CMK (cell line): ENCODE results near the gene ALKBH8.
"Not testable (repeated sequence)": the region's sequence is repeated elsewhere in the genome, so short reads cannot be mapped to it uniquely, and the experiment has no call there.

Experiments
- DNase-seq: peaks from one replicate; pipeline ENCODE4 v3.0.0-alpha.2; 2010; ENCODE audit warnings: low read depth

The ALKBH8 gene

GRCh38 chr11:107565219-107565937, at the start of gene ALKBH8:
Gene ALKBH8, minus strand, starts transcription at chr11:107565735. Its CDS starts 4,842 bp downstream, at chr11:107560893.
- DNase-seq = peak; percentile 37

- no peak for DNase-seq
These were observed 46.9 kb upstream of the ALKBH8 start for GRCh38 chr11:107612445-107612844.

GRCh38 chr11:107609400-107610218, 44.1 kb upstream of the ALKBH8 start:
- DNase-seq = no peak

- no peak for DNase-seq
These were observed 43.3 kb upstream of the ALKBH8 start for GRCh38 chr11:107608809-107609208.

- no peak for DNase-seq
These were observed 40.6 kb upstream of the ALKBH8 start for GRCh38 chr11:107606141-107606540.

GRCh38 chr11:107605061-107606006, 39.8 kb upstream of the ALKBH8 start:
- no peak for DNase-seq

GRCh38 chr11:107598225-107599139, 32.9 kb upstream of the ALKBH8 start:
- DNase-seq = no peak

- DNase-seq = no peak
These were observed 29.2 kb upstream of the ALKBH8 start for GRCh38 chr11:107594736-107595135.

GRCh38 chr11:107593951-107594350, 28.4 kb upstream of the ALKBH8 start:
- DNase-seq = no peak

- DNase-seq = no peak
These were observed 27.3 kb upstream of the ALKBH8 start for GRCh38 chr11:107592813-107593212.

- DNase-seq = no peak
These were observed 26.7 kb upstream of the ALKBH8 start for GRCh38 chr11:107592231-107592590.

GRCh38 chr11:107591378-107592230, 26.1 kb upstream of the ALKBH8 start:
- DNase-seq = no peak

- no peak for DNase-seq
These were observed 25.2 kb upstream of the ALKBH8 start, which contains the start of gene ELMOD1 for GRCh38 chr11:107590460-107591377. Gene ELMOD1, plus strand, starts transcription at chr11:107591147. Its CDS starts 27,043 bp downstream, at chr11:107618190.

GRCh38 chr11:107587306-107587979, 21.9 kb upstream of the ALKBH8 start:
- DNase-seq = no peak

- DNase-seq = no peak
These were observed 18.2 kb upstream of the ALKBH8 start for GRCh38 chr11:107583629-107584195.

GRCh38 chr11:107581147-107581546, 15.6 kb upstream of the ALKBH8 start:
- DNase-seq = no peak

- DNase-seq = not testable (repeated sequence)
These were observed 13.6 kb upstream of the ALKBH8 start for GRCh38 chr11:107579169-107579568.

- DNase-seq = no peak
These were observed 11.8 kb upstream of the ALKBH8 start for GRCh38 chr11:107577346-107577711.
